HFFc6 (cell line): ENCODE data around the gene MCF2L. TPM values are rescaled to one million over a fixed set of nuclear protein-coding genes. Genes with fewer than 3 reads are reported as not detected.

Source experiments
- DNase-seq: peaks from one replicate; pipeline ENCODE4 v3.0.0-alpha.2; 2018
- H3K27ac Mint-ChIP-seq: 2 replicates; pipeline ENCODE4 v1.8.0; 2020; ENCODE audit warnings: mild to moderate bottlenecking, mixed read lengths
- H3K27me3 Mint-ChIP-seq: 2 replicates; pipeline ENCODE4 v1.8.0; 2021; ENCODE audit warnings: mild to moderate bottlenecking, moderate library complexity, mixed read lengths; ENCODE audit not compliant: insufficient read depth
- H3K36me3 Mint-ChIP-seq: 2 replicates; pipeline ENCODE4 v1.8.0; 2021; ENCODE audit warnings: low read depth, mixed read lengths
- H3K4me1 Mint-ChIP-seq: 2 replicates; pipeline ENCODE4 v1.8.0; 2020; ENCODE audit warnings: low read depth, mixed read lengths
- H3K4me3 Mint-ChIP-seq: 2 replicates; pipeline ENCODE4 v1.8.0; 2020; ENCODE audit warnings: mild to moderate bottlenecking, moderate library complexity, mixed read lengths
- H3K9me3 Mint-ChIP-seq: 2 replicates; pipeline ENCODE4 v1.8.0; 2020; ENCODE audit warnings: mild to moderate bottlenecking, mixed read lengths
- total RNA-seq, 6 experiments: library from RNA; stranded (reverse); fragmentation: NEBNext Ultra II Directional; extraction: Animal tissue kit (Norgen Biotek cat#: 25700); gene quantifications; 2 replicates in 1 of 6; 3 replicates in 5 of 6; pipeline ENCODE4 v1.2.3, GENCODE V29; 2021
- TF ChIP-seq, protein P1 (sequence below): fragments of 200-600 bp; sonication (generic); IDR thresholded peaks from 2 replicates; pipeline ENCODE4 v1.5.0; 2021; ENCODE audit warnings: antibody characterized with exemption, mild to moderate bottlenecking

MCF2L gene
- total RNA-seq, 6 experiments from 2014 or later: not detected

- H3K27ac Mint-ChIP-seq: no peak overlapping the region
- no peaks in the 10 kb centered on the region for H3K4me1 Mint-ChIP-seq
- H3K27me3 Mint-ChIP-seq: peaks cover 4% of the 10 kb centered on the region
- DNase-seq: no peak
- no peaks in the 10 kb centered on the region for H3K9me3 Mint-ChIP-seq
- TF ChIP-seq, protein P1, sequence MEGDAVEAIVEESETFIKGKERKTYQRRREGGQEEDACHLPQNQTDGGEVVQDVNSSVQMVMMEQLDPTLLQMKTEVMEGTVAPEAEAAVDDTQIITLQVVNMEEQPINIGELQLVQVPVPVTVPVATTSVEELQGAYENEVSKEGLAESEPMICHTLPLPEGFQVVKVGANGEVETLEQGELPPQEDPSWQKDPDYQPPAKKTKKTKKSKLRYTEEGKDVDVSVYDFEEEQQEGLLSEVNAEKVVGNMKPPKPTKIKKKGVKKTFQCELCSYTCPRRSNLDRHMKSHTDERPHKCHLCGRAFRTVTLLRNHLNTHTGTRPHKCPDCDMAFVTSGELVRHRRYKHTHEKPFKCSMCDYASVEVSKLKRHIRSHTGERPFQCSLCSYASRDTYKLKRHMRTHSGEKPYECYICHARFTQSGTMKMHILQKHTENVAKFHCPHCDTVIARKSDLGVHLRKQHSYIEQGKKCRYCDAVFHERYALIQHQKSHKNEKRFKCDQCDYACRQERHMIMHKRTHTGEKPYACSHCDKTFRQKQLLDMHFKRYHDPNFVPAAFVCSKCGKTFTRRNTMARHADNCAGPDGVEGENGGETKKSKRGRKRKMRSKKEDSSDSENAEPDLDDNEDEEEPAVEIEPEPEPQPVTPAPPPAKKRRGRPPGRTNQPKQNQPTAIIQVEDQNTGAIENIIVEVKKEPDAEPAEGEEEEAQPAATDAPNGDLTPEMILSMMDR: no peak
- H3K36me3 Mint-ChIP-seq: no peaks in the 10 kb centered on the region
- H3K4me3 Mint-ChIP-seq: no peak overlapping the region
Observed at GRCh38 chr13:113129480-113129879, 160.5 kb downstream of the MCF2L start.

- Mint-ChIP-seq H3K27ac (no peak overlapping the region), H3K9me3 (no peaks in the 10 kb centered on the region), H3K4me3 (no peak overlapping the region), H3K4me1 (no peaks in the 10 kb centered on the region), H3K36me3 (no peaks in the 10 kb centered on the region), H3K27me3 (peaks cover 5% of the 10 kb centered on the region)
- TF ChIP-seq, protein P1: no peak
- DNase-seq: no peak
Observed at GRCh38 chr13:113129921-113130750, 161.1 kb downstream of the MCF2L start.

GRCh38 chr13:113135281-113135760, 166.3 kb downstream of the MCF2L start:
- Mint-ChIP-seq H3K27ac (no peak overlapping the region), H3K4me1 (no peaks in the 10 kb centered on the region), H3K27me3 (peaks cover 4% of the 10 kb centered on the region; the same call in 1 of the 2 replicates), H3K4me3 (no peak overlapping the region), H3K36me3 (no peaks in the 10 kb centered on the region), H3K9me3 (no peaks in the 10 kb centered on the region)
- no peak for DNase-seq
- TF ChIP-seq, protein P1: no peak

- no peaks in the 10 kb centered on the region for H3K36me3 Mint-ChIP-seq
- DNase-seq: no peak
- TF ChIP-seq, protein P1: no peak
- H3K4me1 Mint-ChIP-seq: no peaks in the 10 kb centered on the region
- H3K27ac Mint-ChIP-seq: no peak overlapping the region
- no peaks in the 10 kb centered on the region for H3K9me3 Mint-ChIP-seq
- H3K27me3 Mint-ChIP-seq: peaks cover 4% of the 10 kb centered on the region; the same call in 1 of the 2 replicates
- H3K4me3 Mint-ChIP-seq: no peak overlapping the region
Observed at GRCh38 chr13:113137691-113138298, 168.8 kb downstream of the MCF2L start.

GRCh38 chr13:113138792-113139551, 170.0 kb downstream of the MCF2L start:
- no peaks in the 10 kb centered on the region for H3K9me3 Mint-ChIP-seq

More at GRCh38 chr13:113138792-113139551, 170.0 kb downstream of the MCF2L start:
- peaks cover 4% of the 10 kb centered on the region; the same call in 1 of the 2 replicates for H3K27me3 Mint-ChIP-seq
- H3K36me3 Mint-ChIP-seq: no peaks in the 10 kb centered on the region
- no peak overlapping the region for H3K27ac Mint-ChIP-seq
- TF ChIP-seq, protein P1: no peak
- DNase-seq: no peak
- no peak overlapping the region for H3K4me3 Mint-ChIP-seq
- no peaks in the 10 kb centered on the region for H3K4me1 Mint-ChIP-seq
